Putamen (tissue), 1 donor: Measurements from ENCODE around the gene DVL2.
A peak's percentile ranks its signal among the peaks of the same experiment; 100 is the strongest.
"Not testable (repeated sequence)": the region's sequence is repeated elsewhere in the genome, so short reads cannot be mapped to it uniquely, and the experiment has no call there.

Experiments
- DNase-seq: peaks from one replicate; pipeline ENCODE4 v3.0.0-alpha.2; 2016; ENCODE audit warnings: low spot score

The DVL2 gene

DNA sequence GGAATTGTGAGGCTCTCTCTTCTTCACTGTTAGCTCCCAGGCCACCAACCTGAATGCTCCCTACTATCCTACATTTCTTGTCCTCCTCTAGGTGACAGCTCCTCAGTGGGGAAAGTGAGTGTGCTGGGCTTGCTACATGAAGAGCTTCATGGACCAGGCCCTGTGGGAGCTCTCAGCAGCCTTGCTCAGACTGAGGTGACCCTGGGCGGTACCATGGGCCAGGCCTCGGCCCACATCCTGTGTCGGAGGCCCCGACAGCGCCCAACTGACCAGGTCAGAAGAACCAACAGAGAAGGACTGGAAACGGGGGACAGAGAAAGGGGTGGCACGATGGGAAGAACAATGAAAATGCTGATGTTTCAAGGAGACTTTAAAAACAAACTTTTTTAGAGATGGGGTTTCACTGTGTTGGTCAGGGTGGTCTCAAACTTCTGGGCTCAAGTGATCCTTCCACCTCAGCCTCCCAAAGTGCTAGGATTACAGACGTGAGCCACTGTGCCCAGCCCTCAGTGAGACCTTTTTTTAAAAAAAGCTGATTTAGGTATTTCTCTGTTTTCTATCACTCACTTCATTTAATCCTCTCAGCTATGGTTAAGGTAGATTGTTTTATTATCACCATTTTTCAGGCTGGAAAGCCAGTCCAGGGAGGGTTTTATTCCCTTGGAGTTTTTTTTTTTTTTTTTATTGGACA, 22.6 kb upstream of the DVL2 start:
- no peak for DNase-seq

DNA sequence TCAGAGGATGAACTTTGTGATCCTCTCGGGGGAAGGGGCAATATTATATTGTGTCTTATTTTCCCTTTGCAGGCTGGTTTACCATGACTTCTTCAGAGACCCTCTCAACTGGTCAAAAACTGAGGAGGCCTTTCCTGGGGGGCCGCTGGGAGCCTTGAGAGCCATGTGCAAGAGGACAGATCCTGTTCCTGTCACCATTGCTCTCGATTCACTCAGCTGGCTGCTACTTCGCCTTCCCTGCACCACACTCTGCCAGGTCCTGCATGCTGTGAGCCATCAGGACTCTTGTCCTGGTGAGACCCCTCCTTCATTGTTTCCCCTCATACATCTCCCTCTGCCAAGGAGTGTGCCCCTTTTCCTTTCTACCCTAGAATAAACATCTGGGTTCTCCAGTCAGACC, 20.2 kb upstream of the DVL2 start:
- no peak for DNase-seq

DNA sequence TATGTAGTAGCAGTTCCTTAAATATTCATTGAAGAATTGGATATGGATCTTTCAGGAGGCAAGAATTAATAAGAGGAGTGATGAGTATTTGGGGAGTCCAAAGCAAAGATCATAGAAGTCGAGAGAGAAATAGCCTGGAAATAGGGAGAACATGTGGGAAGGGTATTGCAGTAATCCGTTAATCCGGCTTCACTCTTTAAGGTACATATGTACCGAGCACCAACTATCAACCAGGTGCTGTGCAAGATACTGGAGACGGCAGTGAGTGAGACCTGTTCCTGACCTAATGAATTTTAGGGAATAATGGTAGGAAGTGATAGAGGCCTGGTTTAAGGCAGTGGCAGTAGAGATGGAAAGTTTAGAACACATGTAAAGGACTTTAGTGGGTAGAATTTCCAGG, 18.8 kb upstream of the DVL2 start:
- no peak for DNase-seq

DNA sequence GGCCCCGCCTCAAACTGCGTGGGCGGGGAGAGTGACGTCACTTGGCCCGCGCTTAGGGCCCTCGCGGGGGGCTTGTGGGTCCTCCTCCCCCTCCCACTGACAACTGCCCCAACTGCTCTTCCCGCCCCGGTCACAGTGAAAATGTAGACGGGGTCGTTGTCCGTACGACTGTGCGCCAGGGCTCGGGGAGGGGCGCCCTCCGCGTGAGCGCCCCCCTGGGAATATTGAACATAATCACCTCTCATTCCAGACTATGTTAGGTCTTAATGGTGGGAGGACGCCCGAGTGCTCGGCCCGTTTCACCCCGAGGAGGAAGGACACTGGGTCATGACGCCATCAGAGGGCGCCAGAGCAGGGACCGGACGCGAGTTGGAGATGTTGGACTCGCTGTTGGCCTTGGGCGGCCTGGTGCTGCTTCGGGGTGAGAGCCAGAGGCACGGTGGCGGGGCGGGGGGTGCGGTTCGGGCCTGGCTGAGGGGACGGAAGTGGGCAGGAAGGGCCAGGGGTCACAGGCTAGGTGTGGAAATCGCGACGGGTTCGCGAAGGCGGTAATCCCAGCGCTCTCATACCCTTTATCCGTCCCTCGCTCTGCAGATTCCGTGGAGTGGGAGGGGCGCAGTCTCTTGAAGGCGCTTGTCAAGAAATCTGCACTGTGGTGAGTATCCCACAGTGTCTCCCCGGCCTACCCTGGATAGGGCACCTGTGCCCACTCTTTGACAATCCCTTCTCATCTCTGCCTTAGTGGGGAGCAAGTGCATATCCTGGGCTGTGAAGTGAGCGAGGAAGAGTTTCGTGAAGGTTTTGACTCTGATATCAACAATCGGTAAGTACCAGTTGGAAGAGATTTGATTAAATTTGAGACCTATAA, 18.1 kb upstream of the DVL2 start, which contains the start of gene ELP5:
Gene ELP5 (plus strand): TSS at position 40 of the 868 bp plus-strand sequence. CDS start 336 bp downstream, at position 376.
- DNase-seq: peak; percentile 90

DNA sequence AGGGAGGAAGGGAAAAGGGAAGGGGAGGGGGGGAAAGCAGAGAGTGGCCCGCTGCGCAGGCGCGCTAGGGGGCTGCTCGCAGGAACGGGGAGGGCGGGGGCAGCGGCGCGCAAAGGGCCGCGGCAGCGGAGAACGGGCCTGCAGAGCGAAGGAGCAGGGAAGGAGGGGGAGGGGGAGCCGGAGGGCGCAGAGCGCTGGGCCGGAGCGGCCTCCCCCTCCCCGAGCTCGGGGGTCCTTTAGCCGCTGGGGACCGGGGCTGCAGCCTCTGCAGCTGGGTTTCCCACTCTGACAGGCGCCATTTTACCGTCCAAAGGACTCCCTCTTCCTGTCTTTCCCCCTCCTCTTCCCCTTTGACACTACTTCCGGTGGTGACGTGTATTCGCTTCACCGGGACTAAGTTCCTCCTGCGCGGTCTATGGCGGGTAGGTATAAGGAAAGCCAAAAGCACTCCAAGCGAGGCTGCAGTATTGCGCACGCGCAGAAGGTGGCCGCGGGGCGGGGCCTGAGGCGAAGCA, 17.4 kb upstream of the DVL2 start, which contains the start of gene CTDNEP1:
Gene CTDNEP1 (minus strand): TSS at position 74 of the 515 bp plus-strand sequence. CDS start 438 bp downstream, outside the sequence.
- peak; percentile 99 for DNase-seq

DNA sequence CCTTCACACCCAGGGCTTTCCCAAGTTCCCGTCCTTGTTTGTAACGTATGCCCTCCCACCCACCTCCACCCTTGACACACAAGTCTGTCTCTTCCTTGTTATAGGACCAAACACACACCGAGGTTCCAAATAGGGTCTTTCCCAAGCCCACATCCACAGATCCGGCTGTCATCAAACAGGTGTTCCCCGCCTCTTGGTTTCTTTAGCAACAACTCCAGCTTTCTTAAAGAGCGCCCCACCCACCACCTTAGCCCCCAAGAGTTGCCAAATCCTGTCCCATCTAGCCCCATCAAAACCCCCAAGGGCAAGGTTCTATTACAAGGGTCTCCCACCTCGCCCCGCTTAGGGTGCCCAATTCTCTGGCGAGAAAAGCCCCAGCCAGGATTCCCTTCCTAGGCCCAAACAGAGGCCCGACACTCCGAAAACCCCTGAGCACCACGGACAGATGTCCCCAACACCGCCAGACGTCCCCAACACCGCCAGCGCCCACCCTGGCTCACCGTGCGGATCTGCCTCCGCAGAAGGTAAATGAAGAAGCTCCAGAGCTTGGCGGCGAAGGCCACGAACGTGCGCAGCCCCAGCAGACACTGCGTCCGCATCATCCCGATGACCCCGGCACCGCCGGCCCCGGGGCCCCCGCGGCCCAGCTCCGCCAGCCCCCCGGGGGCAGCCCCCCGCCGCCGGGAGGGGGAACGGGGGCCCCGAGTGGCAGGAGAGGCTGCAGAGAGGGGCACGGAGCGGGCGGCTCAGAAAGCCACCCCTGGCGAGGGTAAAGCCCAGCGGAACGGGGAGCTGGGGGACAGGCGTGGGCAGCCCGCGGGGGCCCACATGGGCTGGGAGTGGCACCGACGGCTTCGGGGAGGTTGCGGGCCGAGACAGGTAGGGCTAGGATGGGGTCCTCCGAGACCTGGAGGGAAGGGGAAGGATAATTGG, 16.6 kb upstream of the DVL2 start:
- DNase-seq: no peak

DNA sequence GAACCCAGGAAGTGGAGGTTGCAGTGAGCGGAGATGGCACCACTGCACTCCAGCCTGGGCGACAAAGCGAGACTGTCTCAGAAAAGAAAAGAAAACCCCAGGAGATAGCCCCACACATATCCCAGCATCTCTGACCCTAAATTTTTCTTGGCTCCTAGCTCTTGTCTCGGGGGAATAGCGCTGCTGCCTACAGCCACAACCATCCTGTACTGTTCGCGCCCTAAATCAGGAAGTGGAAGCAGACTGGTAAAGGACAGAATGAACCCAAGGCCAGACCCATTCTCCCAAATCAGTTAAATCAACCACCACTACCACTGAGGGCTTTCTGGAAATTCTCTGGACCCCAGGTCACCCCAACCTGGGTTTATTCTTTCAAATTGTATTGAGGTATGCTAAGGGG, 15.5 kb upstream of the DVL2 start:
- no peak for DNase-seq

DNA sequence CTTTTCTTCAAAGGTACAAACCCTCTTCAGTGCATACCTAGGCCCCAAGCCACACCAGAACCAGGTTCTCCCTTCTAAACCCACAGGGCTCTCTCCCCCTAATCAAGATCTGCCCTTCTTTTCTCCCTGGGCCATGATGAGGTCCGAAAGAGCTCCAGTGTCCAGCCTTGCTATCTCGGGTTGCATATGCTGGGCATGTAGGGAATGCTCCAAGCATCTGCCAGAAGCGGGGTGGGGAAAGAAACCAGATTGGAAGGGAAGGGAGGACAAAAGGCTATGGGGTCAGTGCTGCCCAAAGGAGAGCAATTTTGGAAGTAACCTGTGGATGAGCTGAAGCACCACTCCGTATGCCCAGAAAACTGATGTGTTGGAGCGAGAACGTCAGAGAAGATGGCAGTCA, 14.9 kb upstream of the DVL2 start:
- no peak for DNase-seq

DNA sequence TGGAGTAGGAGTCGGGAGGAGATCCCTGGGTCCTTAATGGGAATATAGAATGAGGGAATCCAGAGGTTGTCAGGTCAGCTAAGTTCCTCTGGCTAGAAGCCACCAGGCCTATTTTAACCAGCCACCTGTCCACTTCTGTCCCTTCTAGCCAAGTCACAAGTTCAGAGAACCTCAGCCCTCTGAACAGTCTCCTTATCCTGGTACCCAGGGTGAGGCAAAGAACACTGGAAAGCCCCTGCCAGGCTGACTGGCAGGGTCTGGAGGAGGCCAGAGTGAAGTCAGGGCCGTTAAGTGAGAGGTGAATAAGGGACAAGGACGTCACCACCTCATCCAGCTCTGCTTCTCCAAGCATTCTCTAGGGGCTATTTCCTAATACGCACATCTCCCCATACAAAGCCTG, 14.5 kb upstream of the DVL2 start:
- no peak for DNase-seq

DNA sequence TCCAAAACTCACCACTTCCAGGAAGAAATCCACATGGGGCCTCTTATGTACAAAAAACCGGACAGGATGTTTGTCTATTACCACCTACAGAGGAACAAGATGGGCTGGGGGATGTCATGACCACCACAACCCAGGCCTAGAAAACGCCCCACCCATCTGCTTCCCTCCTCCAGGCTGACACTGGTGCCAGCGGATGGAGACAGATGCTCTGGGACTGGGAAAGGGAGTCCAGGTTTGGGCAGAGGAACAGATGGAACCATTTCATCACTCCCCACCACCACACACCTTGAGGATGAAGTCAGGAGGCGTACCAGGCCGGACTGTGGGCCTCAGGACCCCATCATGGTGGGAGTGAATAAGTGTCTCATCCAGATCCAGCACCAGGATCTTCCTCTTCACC, 12.5 kb upstream of the DVL2 start:
- no peak for DNase-seq

DNA sequence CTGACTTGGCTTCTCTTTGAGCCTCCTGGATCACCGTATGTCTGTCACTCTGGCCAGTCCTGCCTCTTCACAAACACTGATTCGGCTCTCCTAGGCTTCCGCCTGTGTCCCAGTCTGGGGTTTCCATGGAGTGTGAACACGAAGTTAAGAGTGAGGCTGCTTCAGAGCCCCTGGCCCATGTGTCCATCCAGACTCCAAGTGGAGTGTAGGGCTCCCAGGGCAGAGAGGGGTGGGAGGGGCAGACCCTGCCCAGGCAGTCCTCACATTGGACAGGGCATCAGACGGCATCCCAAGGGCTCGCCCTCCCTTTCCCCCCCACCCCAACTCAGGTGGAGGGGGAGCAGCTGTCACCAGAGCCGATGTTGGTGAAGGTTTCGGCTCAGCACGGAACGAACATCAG, 9.5 kb upstream of the DVL2 start:
- DNase-seq: not testable (repeated sequence)

DNA sequence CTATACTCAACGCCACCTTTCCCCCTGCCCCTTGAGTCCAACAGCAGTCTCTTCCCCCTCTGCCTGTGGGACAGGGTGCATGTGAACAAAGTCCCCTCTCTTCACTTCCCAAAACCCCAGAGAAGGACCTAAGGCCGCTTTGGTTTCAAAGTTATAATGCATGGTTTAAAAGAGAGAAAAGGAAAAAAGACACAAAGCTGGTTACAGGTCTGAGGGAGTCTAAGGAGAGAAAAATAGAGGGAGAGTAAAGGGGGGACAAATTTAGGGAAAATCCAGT, 9.1 kb upstream of the DVL2 start:
- no peak for DNase-seq

DNA sequence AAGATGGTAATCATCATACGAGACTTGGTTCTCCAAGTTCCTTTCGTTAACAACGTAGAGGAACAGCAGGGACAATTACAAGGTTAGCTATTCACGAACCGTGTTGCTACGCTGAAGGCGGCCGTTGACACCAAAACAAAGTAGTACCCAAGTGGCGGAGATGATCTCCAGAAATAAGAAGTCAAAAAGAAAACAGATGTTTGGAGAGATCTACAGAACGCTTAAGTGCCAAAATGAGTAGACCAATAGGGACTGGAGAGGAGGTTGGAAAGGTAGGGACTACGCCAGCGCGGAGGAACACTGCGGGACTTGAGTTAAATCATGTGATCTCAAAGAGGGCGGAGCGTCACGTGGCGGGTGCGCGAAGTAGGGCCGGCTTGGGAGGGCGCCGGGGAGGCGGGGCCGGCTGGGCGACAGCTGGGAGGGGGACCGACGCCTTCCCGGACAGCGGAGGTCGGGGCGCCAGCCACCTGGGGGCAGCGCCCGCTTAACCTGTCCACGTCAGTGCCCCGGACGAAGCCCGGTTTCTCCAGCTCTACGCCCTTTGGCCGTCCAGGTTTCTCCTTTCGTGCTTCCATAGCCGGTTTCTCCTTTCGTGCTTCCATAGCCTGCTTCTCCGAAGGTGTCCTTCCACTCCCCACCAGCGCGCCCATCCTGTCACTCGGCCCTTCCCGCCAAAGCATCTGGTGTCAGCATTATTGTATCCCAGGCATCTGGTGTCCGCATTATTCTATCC, 8.6 kb upstream of the DVL2 start:
- peak; percentile 96 for DNase-seq

DNA sequence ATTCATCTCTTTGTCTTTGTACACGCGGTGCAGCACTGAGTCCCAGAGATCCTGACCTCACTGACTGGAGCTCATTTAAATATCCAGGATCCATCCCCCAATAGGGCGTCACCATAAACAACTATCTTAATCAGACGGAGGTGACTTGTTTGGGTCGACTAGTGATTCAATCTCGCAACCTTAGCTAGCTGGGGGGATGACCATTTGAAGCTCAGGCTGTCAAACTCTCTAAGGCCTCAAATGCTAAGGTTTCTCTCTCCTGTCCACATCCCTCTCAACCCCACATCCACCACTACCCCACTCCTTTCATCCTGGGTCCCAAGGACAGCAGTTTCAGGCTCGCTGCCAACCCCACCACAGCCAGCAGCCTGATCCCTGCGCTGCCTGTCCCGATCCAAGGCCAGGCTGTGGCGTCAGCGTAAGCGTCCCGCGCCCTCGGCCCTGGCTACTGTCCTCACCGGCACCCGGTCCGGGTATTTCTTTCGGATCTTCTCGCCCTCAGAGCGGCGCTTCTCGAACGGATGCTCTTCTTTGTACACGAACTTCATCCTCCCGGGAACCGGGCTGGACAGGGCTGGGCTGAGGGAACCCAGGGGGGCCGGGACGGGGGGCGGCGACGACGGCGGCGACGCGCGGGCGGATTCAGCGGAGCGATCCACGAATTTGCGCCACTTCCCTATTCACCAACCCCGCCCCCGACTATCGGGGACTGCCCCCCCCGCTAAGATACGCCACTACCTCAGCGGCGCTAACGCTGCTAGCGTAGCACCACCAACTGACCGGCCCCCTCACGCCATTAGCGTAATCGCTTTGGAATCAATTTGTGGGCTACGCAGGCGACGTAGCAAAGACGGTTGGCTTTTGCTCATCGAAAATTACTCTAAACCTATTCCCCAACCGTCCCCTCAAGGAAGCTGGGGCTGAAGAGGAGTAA, 7.7 kb upstream of the DVL2 start, which contains the start of gene GABARAP:
Gene GABARAP (minus strand): TSS at position 667 of the 934 bp plus-strand sequence. CDS start 119 bp downstream, at position 548.
- DNase-seq: peak; percentile 95

DNA sequence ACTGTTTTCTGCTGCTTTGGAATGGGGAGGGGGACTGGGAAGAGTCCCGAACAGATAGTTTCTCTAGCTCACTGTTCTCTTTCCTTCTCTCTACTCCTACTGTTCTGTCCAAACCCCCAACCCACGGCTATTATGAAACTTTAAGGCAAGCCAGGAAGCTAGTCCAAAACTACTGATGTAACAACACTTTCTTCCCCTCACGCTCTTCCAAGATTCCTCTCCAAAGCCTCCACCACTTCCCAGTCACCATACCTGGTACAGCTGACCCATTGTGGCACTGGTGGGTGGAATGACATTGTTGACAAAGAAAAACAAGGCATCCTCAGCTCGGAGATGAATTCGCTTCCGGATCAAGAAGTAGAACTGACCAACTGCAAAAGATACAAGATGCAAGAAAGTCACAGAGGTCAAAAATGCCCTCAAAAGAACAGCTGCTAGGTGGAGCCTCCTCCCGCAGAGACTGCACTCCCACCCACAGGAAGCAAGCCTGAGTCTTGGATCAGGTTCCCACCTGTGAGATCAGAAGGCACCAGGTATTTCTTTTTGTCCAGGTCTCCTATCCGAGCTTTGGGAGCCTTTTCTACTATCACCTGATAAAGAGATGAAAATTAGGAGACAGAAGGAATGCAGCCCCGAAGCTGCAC, 6.9 kb upstream of the DVL2 start:
- DNase-seq: no peak

DNA sequence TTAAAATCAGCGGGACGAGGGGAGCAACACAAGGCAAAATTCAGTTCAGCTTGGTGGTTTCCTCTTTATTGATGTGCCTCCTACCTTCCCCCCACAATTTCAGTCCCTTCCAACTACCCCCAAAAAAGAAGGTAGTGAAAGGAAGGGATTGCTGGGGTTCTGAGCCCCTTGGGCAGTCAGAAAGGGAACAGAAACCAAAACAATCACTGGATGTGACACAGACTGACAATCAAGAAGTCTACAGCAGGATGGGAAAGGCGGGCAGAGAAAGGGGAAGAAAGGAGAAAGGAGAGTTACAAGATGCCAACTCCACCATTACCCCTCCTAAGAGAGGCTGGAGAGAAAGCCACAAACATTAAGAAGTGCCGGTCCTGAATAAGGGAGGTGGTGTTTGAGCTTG, 6.1 kb upstream of the DVL2 start:
- no peak for DNase-seq

DNA sequence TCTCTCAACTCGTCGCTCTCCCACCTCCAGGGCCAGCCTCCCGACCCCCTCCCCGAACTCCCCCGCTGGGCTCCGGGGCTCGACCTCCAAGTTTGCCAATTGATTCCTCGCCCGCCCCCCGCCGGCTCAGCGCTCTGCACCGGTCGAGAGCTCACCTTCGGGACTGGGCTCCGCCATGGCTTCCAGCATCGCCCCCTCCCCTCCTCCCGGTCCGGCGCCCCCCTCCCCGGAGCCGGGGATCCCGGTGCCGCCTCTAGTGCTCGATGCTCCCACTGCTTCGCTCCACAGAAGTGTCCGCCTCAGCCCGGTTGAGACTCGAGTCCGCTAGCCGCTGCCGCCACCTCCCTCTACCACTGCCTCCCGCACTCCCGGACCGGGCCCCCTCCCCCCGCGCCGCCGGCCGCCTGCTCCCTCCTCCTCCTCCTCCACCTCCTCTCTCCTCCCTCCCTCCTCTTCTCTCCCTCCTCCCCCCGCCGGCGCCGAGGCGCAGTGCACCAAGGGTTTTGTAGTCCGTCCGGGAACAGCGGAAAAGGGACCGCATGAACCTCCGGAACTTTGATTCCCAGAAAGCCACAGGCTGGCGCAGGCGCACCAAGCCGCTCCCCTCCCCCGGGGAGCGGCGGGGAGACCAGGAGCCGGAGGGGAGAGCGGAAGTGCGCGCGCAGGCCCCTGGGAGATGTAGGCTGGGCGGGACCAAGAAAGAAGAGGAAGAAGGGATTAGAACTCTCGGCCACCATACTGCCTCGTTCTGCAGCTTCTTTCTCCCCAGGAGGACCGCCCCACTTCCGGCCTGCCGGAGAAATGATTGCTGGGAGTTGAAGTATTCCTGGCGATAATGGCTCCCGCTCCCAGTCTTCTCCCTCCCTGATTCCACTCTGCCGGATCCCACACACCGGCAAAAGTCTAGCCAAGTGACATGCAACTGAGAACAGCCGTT, 5.0 kb upstream of the DVL2 start, which contains the start of gene PHF23:
Gene PHF23 (minus strand): TSS at position 367 of the 937 bp plus-strand sequence. CDS start 178 bp downstream, at position 189.
- DNase-seq: peak; percentile 100

DNA sequence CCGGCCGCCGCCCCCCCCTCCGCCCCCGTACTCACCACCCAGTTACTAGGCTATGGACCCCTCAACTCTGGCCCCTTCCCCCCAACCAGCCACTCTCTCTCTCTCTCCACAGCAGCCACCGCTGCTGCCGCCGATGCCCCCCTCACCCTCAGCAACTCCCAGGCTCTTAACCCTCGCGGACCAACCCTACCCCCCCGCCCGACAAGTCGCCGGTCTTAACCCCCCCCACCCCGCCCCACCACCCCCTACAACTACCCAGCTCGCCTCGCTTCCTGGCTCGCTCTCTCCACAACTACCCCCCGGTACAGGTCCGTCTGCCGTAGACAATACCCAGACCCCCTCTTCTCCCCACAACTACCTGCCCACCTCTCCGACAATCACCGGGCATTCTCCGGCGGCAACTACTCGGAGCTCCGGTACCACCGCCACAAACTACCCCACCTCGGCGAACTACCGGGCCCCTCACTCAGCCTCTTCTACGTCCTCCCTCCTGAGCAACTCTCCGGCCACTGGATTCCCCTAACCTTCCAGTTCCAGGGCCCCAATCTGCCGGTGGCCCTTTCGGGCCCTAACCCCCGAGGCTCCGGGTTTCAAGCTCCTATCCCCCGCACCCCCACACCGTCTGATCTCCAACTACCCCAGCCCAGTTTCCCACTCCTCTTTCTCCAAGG, 4.2 kb upstream of the DVL2 start:
- DNase-seq: no peak
